ENCODE measurements around the gene DENND2A. TPM values are rescaled to one million over a fixed set of nuclear protein-coding genes. Genes with fewer than 3 reads are reported as not detected.
"Not testable (repeated sequence)": the region's sequence is repeated elsewhere in the genome, so short reads cannot be mapped to it uniquely, and the experiment has no call there.

The DENND2A gene
- total RNA-seq, 4 donors from 2014 or later, result 2.0 to 10.9 (median 5.1) TPM

GRCh38 chr7:140557809-140558518 is 82.6 kb downstream of the DENND2A start:
- no peaks in the 10 kb centered on the region for H3K27me3 ChIP-seq
- H3K4me3 ChIP-seq (replicated peaks in 1 of 3), result no peak overlapping the region
- H3K27ac ChIP-seq, result no peak overlapping the region
- H3K9me3 ChIP-seq, result no peaks in the 10 kb centered on the region
- TF ChIP-seq CTCF (IDR thresholded peaks at IDR 0.05) (no peak), POLR2A (IDR thresholded peaks at IDR 0.05) (no peak)
- no peaks in the 10 kb centered on the region for H3K4me1 ChIP-seq
- DNase-seq, result no peak
- 92 to 96% methylated on average over 13 of the region's 13 CpGs for WGBS, 2 donors
- intact Hi-C loops (cut with DNase I), result no loop called here
- H3K36me3 ChIP-seq, result no peaks in the 10 kb centered on the region

GRCh38 chr7:140557069-140557468 is 83.5 kb downstream of the DENND2A start:
- Histone ChIP-seq H3K27ac (no peak overlapping the region), H3K36me3 (no peaks in the 10 kb centered on the region), H3K27me3 (no peaks in the 10 kb centered on the region), H3K9me3 (no peaks in the 10 kb centered on the region), H3K4me1 (no peaks in the 10 kb centered on the region), H3K4me3 (replicated peaks in 1 of 3) (no peak overlapping the region)
- 96 to 98% methylated on average over 6 of the region's 6 CpGs for WGBS, 2 donors
- DNase-seq, result no peak
- TF ChIP-seq CTCF (IDR thresholded peaks at IDR 0.05) (no peak), POLR2A (IDR thresholded peaks at IDR 0.05) (no peak)
- intact Hi-C loops (cut with DNase I), result no loop called here

GRCh38 chr7:140553236-140553635 is 87.4 kb downstream of the DENND2A start:
- intact Hi-C loops (cut with DNase I); H3K4me3 ChIP-seq (replicated peaks in 1 of 3); H3K36me3 ChIP-seq; H3K9me3 ChIP-seq; H3K27me3 ChIP-seq; H3K4me1 ChIP-seq; DNase-seq; H3K27ac ChIP-seq: not testable (repeated sequence)
- 74 to 76% methylated on average over 10 of the region's 10 CpGs for WGBS, 2 donors

- TF ChIP-seq POLR2A (IDR thresholded peaks at IDR 0.05) (no peak), CTCF (IDR thresholded peaks at IDR 0.05) (no peak)
- Histone ChIP-seq H3K27me3 (no peaks in the 10 kb centered on the region), H3K27ac (no peak overlapping the region), H3K9me3 (no peaks in the 10 kb centered on the region), H3K4me1 (no peaks in the 10 kb centered on the region), H3K4me3 (replicated peaks in 1 of 3) (no peak overlapping the region), H3K36me3 (no peaks in the 10 kb centered on the region)
- intact Hi-C loops (cut with DNase I), result no loop called here
- WGBS, 2 donors, result 92 to 95% methylated on average over 4 of the region's 4 CpGs
- DNase-seq, result no peak
These were observed 88.4 kb downstream of the DENND2A start for GRCh38 chr7:140552240-140552679.

GRCh38 chr7:140551355-140552239 is 89.0 kb downstream of the DENND2A start:
- H3K9me3 ChIP-seq, result no peaks in the 10 kb centered on the region
- H3K27ac ChIP-seq, result no peak overlapping the region
- intact Hi-C loops (cut with DNase I), result no loop called here
- DNase-seq, result no peak
- H3K27me3 ChIP-seq, result no peaks in the 10 kb centered on the region
- no peaks in the 10 kb centered on the region for H3K4me1 ChIP-seq
- TF ChIP-seq POLR2A (IDR thresholded peaks at IDR 0.05) (no peak), CTCF (IDR thresholded peaks at IDR 0.05) (no peak)
- H3K4me3 ChIP-seq (replicated peaks in 1 of 3), result no peak overlapping the region
- 87 to 90% methylated on average over 10 of the region's 10 CpGs for WGBS, 2 donors
- H3K36me3 ChIP-seq, result no peaks in the 10 kb centered on the region

Data from thyroid gland (tissue), 4 donors.